Parathyroid adenoma (tissue), 2 donors: ENCODE measurements around the gene RBM44.

ENCODE experiments used
- H2AFZ ChIP-seq: fragments of 300-600 bp; sonication (generic); one replicate; pipeline ENCODE4 v1.7.0; 2017; ENCODE audit warnings: antibody characterized with exemption, mild to moderate bottlenecking
- H3K27ac ChIP-seq: fragments of 300-600 bp; sonication (generic); one replicate; pipeline ENCODE4 v1.7.0; 2017
- H3K27me3 ChIP-seq: fragments of 300-600 bp; sonication (generic); one replicate; pipeline ENCODE4 v1.7.0; 2017; ENCODE audit warnings: low read length; ENCODE audit not compliant: control insufficient read depth, insufficient read depth
- H3K36me3 ChIP-seq: fragments of 300-600 bp; sonication (generic); one replicate; pipeline ENCODE4 v1.7.0; 2017; ENCODE audit warnings: low read length; ENCODE audit not compliant: control insufficient read depth, insufficient read depth
- H3K4me1 ChIP-seq: fragments of 300-600 bp; sonication (generic); one replicate; pipeline ENCODE4 v1.7.0; 2017; ENCODE audit warnings: control low read depth
- H3K4me2 ChIP-seq: fragments of 300-600 bp; sonication (generic); one replicate; pipeline ENCODE4 v1.7.0; 2017; ENCODE audit warnings: low read length
- H3K4me3 ChIP-seq: fragments of 300-600 bp; sonication (generic); one replicate; pipeline ENCODE4 v1.7.0; 2017; ENCODE audit warnings: low read depth, low read length
- H3K79me2 ChIP-seq: fragments of 300-600 bp; sonication (generic); one replicate; pipeline ENCODE4 v1.7.0; 2017; ENCODE audit warnings: control low read depth
- H3K9ac ChIP-seq: fragments of 300-600 bp; sonication (generic); one replicate; pipeline ENCODE4 v1.7.0; 2017; ENCODE audit warnings: mild to moderate bottlenecking
- H3K9me3 ChIP-seq: fragments of 300-600 bp; sonication (generic); one replicate; pipeline ENCODE4 v1.7.0; 2017; ENCODE audit warnings: low read length; ENCODE audit not compliant: control insufficient read depth
- TF ChIP-seq, protein P1 (sequence below): fragments of 300-600 bp; sonication (generic); IDR thresholded peaks from one replicate; pipeline ENCODE4 v1.7.0; 2017; ENCODE audit warnings: antibody characterized with exemption, mild to moderate bottlenecking
- donor health status: primary hyperparathyroidism.

RBM44 gene

DNA sequence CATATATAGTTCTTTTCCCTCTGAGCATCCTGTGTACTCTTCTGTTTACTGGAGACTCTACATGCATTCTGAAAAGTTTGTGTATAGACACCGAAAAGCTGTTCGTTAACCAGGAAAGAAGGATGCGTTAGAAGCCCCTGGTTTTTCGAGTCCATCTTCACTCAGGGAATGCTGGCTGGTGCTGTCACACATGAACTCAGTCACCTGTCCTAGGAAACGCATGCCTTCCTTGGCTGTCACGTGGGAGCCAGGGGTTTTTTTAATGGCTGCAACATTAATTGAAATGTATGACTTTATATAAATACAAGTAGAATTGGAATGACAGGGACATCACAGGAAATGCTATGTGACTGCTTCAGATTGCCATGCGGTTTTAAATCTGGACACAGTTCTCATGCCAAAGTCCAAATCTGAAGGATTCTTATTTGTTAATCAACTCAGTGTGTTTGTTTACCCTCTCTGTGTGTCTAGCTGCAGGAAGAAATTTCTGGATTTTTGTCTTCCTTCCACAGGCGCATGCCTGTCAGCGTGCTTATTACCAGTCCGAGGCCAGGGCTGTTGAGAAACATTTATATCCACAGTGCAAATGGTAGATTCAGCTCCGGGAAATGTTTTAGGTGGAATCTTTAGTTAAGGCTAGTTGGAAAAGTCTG lies 63.4 kb downstream of the RBM44 start:
- Histone ChIP-seq H3K27me3 (no peaks in the 10 kb centered on the region), H2AFZ (no peak overlapping the region), H3K9me3 (no peaks in the 10 kb centered on the region), H3K36me3 (no peaks in the 10 kb centered on the region), H3K79me2 (no peaks in the 10 kb centered on the region), H3K4me1 (no peaks in the 10 kb centered on the region), H3K4me3 (no peak overlapping the region), H3K9ac (no peak overlapping the region), H3K4me2 (no peak overlapping the region), H3K27ac (no peak overlapping the region)
- TF ChIP-seq, protein P1, sequence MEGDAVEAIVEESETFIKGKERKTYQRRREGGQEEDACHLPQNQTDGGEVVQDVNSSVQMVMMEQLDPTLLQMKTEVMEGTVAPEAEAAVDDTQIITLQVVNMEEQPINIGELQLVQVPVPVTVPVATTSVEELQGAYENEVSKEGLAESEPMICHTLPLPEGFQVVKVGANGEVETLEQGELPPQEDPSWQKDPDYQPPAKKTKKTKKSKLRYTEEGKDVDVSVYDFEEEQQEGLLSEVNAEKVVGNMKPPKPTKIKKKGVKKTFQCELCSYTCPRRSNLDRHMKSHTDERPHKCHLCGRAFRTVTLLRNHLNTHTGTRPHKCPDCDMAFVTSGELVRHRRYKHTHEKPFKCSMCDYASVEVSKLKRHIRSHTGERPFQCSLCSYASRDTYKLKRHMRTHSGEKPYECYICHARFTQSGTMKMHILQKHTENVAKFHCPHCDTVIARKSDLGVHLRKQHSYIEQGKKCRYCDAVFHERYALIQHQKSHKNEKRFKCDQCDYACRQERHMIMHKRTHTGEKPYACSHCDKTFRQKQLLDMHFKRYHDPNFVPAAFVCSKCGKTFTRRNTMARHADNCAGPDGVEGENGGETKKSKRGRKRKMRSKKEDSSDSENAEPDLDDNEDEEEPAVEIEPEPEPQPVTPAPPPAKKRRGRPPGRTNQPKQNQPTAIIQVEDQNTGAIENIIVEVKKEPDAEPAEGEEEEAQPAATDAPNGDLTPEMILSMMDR, result no peak

DNA sequence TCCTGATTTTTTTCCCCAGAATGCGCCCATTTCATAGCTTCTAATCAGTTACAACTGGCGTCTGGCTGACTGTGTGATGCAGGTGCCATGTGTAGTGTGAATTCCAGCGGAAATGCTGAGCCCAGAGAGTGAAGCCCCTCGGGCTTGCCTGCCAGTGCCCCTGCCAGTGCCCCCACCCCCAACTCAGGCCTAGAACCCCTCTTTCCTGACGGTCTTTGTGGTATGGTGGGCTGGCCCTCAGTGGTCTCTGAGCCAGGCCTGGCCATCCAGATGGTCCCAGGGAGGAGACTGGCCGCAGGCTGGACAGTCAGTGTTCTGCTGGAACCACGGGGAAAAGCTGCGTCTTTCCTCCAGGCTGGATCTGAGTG lies 63.9 kb downstream of the RBM44 start:
- H2AFZ ChIP-seq, result no peak overlapping the region
- TF ChIP-seq, protein P1, result no peak
- no peak overlapping the region for H3K4me2 ChIP-seq
- H3K79me2 ChIP-seq, result no peaks in the 10 kb centered on the region
- H3K9me3 ChIP-seq, result no peaks in the 10 kb centered on the region
- no peaks in the 10 kb centered on the region for H3K4me1 ChIP-seq
- no peak overlapping the region for H3K4me3 ChIP-seq
- H3K27me3 ChIP-seq, result no peaks in the 10 kb centered on the region
- H3K36me3 ChIP-seq, result no peaks in the 10 kb centered on the region
- no peak overlapping the region for H3K27ac ChIP-seq
- H3K9ac ChIP-seq, result no peak overlapping the region

- no peak overlapping the region for H2AFZ ChIP-seq
- H3K27ac ChIP-seq, result no peak overlapping the region
- no peaks in the 10 kb centered on the region for H3K9me3 ChIP-seq
- no peaks in the 10 kb centered on the region for H3K36me3 ChIP-seq
- H3K4me1 ChIP-seq, result no peaks in the 10 kb centered on the region
- TF ChIP-seq, protein P1, result no peak
- H3K27me3 ChIP-seq, result no peaks in the 10 kb centered on the region
- no peak overlapping the region for H3K4me2 ChIP-seq
- no peak overlapping the region for H3K4me3 ChIP-seq
- H3K9ac ChIP-seq, result no peak overlapping the region
- no peaks in the 10 kb centered on the region for H3K79me2 ChIP-seq
Observed at GRCh38 chr2:237863102-237863511, 64.5 kb downstream of the RBM44 start.

GRCh38 chr2:237863689-237864443 lies 65.3 kb downstream of the RBM44 start:
- Histone ChIP-seq H3K4me3 (no peak overlapping the region), H3K79me2 (no peaks in the 10 kb centered on the region), H3K36me3 (no peaks in the 10 kb centered on the region), H3K27ac (no peak overlapping the region), H3K4me1 (no peaks in the 10 kb centered on the region), H2AFZ (no peak overlapping the region), H3K9ac (no peak overlapping the region), H3K4me2 (no peak overlapping the region), H3K27me3 (no peaks in the 10 kb centered on the region), H3K9me3 (no peaks in the 10 kb centered on the region)
- TF ChIP-seq, protein P1, result no peak
